Left lung (tissue), 10 donors: Measurements from ENCODE around the gene ERICH6B. TPM values are rescaled to one million over a fixed set of nuclear protein-coding genes. Genes with fewer than 3 reads are reported as not detected.

Experiments used
- ATAC-seq: fragments of 200-7000 bp; cut with Tn5 transposase; one replicate; pipeline ENCODE4 v1.9.1; 2020; ENCODE audit warnings: moderate library complexity
- DNase-seq, 4 donors: peaks; one replicate each; pipeline ENCODE4 v3.0.0-alpha.2; 2013 to 2020
- H3K27ac ChIP-seq, 2 donors: fragments of 200-600 bp; sonication (generic) in 1 of 2; one replicate each; pipeline versions ENCODE4 v1.5.0 to v1.8.0; 2020 to 2021
- H3K27me3 ChIP-seq, 2 donors: fragments of 200-600 bp; sonication (generic) in 1 of 2; one replicate each; pipeline versions ENCODE4 v1.5.0 to v1.8.0; 2020 to 2021
- H3K36me3 ChIP-seq, 2 donors: fragments of 200-600 bp; sonication (generic) in 1 of 2; one replicate each; pipeline versions ENCODE4 v1.5.0 to v1.8.0; 2020 to 2021
- H3K4me1 ChIP-seq, 2 donors: fragments of 200-600 bp; one replicate each; pipeline ENCODE4 v1.8.0; 2021
- H3K4me3 ChIP-seq, 2 donors: fragments of 200-600 bp; sonication (generic) in 1 of 2; one replicate each; pipeline versions ENCODE4 v1.5.0 to v1.8.0; 2020 to 2021; ENCODE audit warnings: mild to moderate bottlenecking in 1 of 2
- H3K9me3 ChIP-seq, 2 donors: fragments of 200-600 bp; sonication (generic) in 1 of 2; one replicate each; pipeline versions ENCODE4 v1.5.0 to v1.8.0; 2020 to 2021
- CTCF ChIP-seq, 2 donors: fragments of 200-600 bp; sonication (generic) in 1 of 2; IDR thresholded peaks; one replicate each; pipeline versions ENCODE4 v1.5.0 to v1.8.0; 2021; ENCODE audit warnings: antibody characterized with exemption in 2 of 2
- intact Hi-C, 2 donors: fragments of 100-400 bp; cut with DNase I; formaldehyde crosslinking; loops; one replicate each; pipeline versions ENCODE4 v1.11.2 to v1.14.2; 2022
- polyA plus RNA-seq, 6 donors: library from polyadenylated mRNA; unstranded; fragments of 120-200 nt; gene quantifications; one replicate each; pipeline ENCODE4 v1.2.1, GENCODE V29; 2013; ENCODE audit not compliant: insufficient read length in 6 of 6
- total RNA-seq, 2 donors: library from RNA; stranded (reverse); fragmentation: NEBNext Ultra II Directional; extraction: Animal tissue kit (Norgen Biotek cat#: 25700); gene quantifications; one replicate each; pipeline ENCODE4 v1.2.1, GENCODE V29; 2021
- donor health status: DM: no; HTN: yes; CAD: no.
- donor health status: DM: no; HTN: no; CAD: no.

Gene ERICH6B
- total and polyA plus RNA-seq, 8 donors, result 1.5 to 4.1 (median 3.1) TPM; not detected in 2

GRCh38 chr13:45627656-45628055, 12.1 kb upstream of the ERICH6B start:
- H3K27me3 ChIP-seq, result peaks cover 3 to 9% of the 10 kb centered on the region in 2 donors
- no peak for ATAC-seq
- no peak for TF ChIP-seq CTCF (IDR thresholded peaks at IDR 0.05)
- no peak overlapping the region for H3K27ac ChIP-seq
- no peaks in the 10 kb centered on the region for H3K9me3 ChIP-seq
- DNase-seq, result no peak
- no peaks in the 10 kb centered on the region for H3K36me3 ChIP-seq
- intact Hi-C loops, result no loop called here
- no peaks in the 10 kb centered on the region for H3K4me1 ChIP-seq
- H3K4me3 ChIP-seq, result no peak overlapping the region

GRCh38 chr13:45626731-45627374, 11.3 kb upstream of the ERICH6B start:
- H3K4me1 ChIP-seq, result no peaks in the 10 kb centered on the region
- H3K4me3 ChIP-seq, result no peak overlapping the region
- no peaks in the 10 kb centered on the region for H3K36me3 ChIP-seq
- H3K9me3 ChIP-seq, result no peaks in the 10 kb centered on the region
- no peak for DNase-seq
- no peak for TF ChIP-seq CTCF (IDR thresholded peaks at IDR 0.05)
- H3K27me3 ChIP-seq, result peaks cover 6 to 17% of the 10 kb centered on the region in 2 donors
- ATAC-seq, result no peak
- no peak overlapping the region for H3K27ac ChIP-seq
- intact Hi-C loops, result no loop called here

- Histone ChIP-seq H3K27me3 (peaks cover 6 to 26% of the 10 kb centered on the region in 2 donors), H3K9me3 (no peaks in the 10 kb centered on the region), H3K36me3 (no peaks in the 10 kb centered on the region), H3K4me1 (no peaks in the 10 kb centered on the region), H3K4me3 (no peak overlapping the region), H3K27ac (no peak overlapping the region)
- intact Hi-C loops, result no loop called here
- DNase-seq (peak in 1 of 4 donors; percentile 9), ATAC-seq (peak; percentile 33)
- TF ChIP-seq CTCF (IDR thresholded peaks at IDR 0.05), result peak; percentile 42 to 46
These were observed 8.1 kb upstream of the ERICH6B start for GRCh38 chr13:45623516-45624090.

- ATAC-seq, result no peak
- intact Hi-C loops, result no loop called here
These were observed 6.4 kb upstream of the ERICH6B start for GRCh38 chr13:45621950-45622349.

More at GRCh38 chr13:45621950-45622349, 6.4 kb upstream of the ERICH6B start:
- Histone ChIP-seq H3K4me1 (no peaks in the 10 kb centered on the region), H3K27ac (no peak overlapping the region), H3K4me3 (no peak overlapping the region), H3K9me3 (no peaks in the 10 kb centered on the region), H3K36me3 (no peaks in the 10 kb centered on the region), H3K27me3 (peaks cover 6 to 34% of the 10 kb centered on the region in 2 donors)
- DNase-seq, result peak in 1 of 4 donors; percentile 12
- no peak for TF ChIP-seq CTCF (IDR thresholded peaks at IDR 0.05)
